Activated CD4-positive, alpha-beta memory T cell treated with anti-CD3 and anti-CD28 coated beads for 36 hours (primary cell): ENCODE data around the gene TNNI2. TPM values are rescaled to one million over a fixed set of nuclear protein-coding genes. Genes with fewer than 3 reads are reported as not detected.

Experiments
- CTCF ChIA-PET: fragments of 350-600 bp; sonication (Branson Sonifier 250); formaldehyde crosslinking; loops from one replicate; lab custom pipeline; 2021; ENCODE audit warnings: antibody characterized with exemption, inconsistent platforms; lab: Charles Lee
- POLR2A ChIA-PET: fragments of 350-600 bp; sonication (Branson Sonifier 250); formaldehyde crosslinking; loops from one replicate; lab custom pipeline; 2021; ENCODE audit warnings: antibody characterized with exemption; lab: Charles Lee
- DNase-seq: peaks from one replicate; pipeline ENCODE4 v3.0.0-alpha.2; 2020
- H3K27ac Mint-ChIP-seq: one replicate; pipeline ENCODE4 v1.8.0; 2021; ENCODE audit warnings: mixed read lengths
- H3K27me3 Mint-ChIP-seq: one replicate; pipeline ENCODE4 v1.8.0; 2021; ENCODE audit warnings: mixed read lengths
- H3K36me3 Mint-ChIP-seq: one replicate; pipeline ENCODE4 v1.8.0; 2021; ENCODE audit warnings: mixed read lengths
- H3K4me1 Mint-ChIP-seq: one replicate; pipeline ENCODE4 v1.8.0; 2021; ENCODE audit warnings: low read depth, mixed read lengths
- H3K4me3 Mint-ChIP-seq: one replicate; pipeline ENCODE4 v1.8.0; 2021; ENCODE audit warnings: mild to moderate bottlenecking, mixed read lengths
- H3K9me3 Mint-ChIP-seq: one replicate; pipeline ENCODE4 v1.8.0; 2021; ENCODE audit warnings: mixed read lengths
- intact Hi-C: fragments of 100-400 bp; cut with micrococcal nuclease; formaldehyde crosslinking; loops from one replicate; pipeline ENCODE4 v1.15.1; 2023
- total RNA-seq, 2 experiments: library from RNA; stranded (reverse); gene quantifications; one replicate each; pipeline ENCODE4 v1.2.3, GENCODE V29; 2021

The TNNI2 gene
- total RNA-seq, 2 experiments from 2014 or later, result not detected

- CTCF ChIA-PET, result interaction anchor here (1.6 to 3.5 kb wide), 3 partner anchors 24 to 165 kb away, joined by 3 to 16 read pairs (median 5); no protein-coding TSS in a partner anchor
- Mint-ChIP-seq H3K27ac (no peak overlapping the region), H3K27me3 (no peaks in the 10 kb centered on the region), H3K4me1 (peaks cover 22% of the 10 kb centered on the region), H3K4me3 (no peak overlapping the region), H3K36me3 (peaks cover 3% of the 10 kb centered on the region), H3K9me3 (no peaks in the 10 kb centered on the region)
- intact Hi-C loops, result no loop called here
- POLR2A ChIA-PET, result no interaction called here
- DNase-seq, result no peak
These were observed 19.8 kb downstream of the TNNI2 start for GRCh38 chr11:1858576-1858975.

GRCh38 chr11:1859004-1859403, 20.2 kb downstream of the TNNI2 start:
- H3K27ac Mint-ChIP-seq, result no peak overlapping the region
- DNase-seq, result no peak
- intact Hi-C loops, result no loop called here
- H3K27me3 Mint-ChIP-seq, result no peaks in the 10 kb centered on the region
- H3K36me3 Mint-ChIP-seq, result peaks cover 3% of the 10 kb centered on the region
- H3K4me3 Mint-ChIP-seq, result no peak overlapping the region
- H3K4me1 Mint-ChIP-seq, result peaks cover 21% of the 10 kb centered on the region
- no peaks in the 10 kb centered on the region for H3K9me3 Mint-ChIP-seq
- CTCF ChIA-PET, result interaction anchor here (1.6 to 3.5 kb wide), 2 partner anchors 24 to 165 kb away, joined by 5 to 16 read pairs; no protein-coding TSS in a partner anchor
- POLR2A ChIA-PET, result no interaction called here

GRCh38 chr11:1860108-1860507, 21.3 kb downstream of the TNNI2 start:
- Mint-ChIP-seq H3K27ac (no peak overlapping the region), H3K4me1 (peaks cover 21% of the 10 kb centered on the region), H3K36me3 (no peaks in the 10 kb centered on the region), H3K27me3 (no peaks in the 10 kb centered on the region), H3K4me3 (no peak overlapping the region), H3K9me3 (no peaks in the 10 kb centered on the region)
- no peak for DNase-seq
- ChIA-PET POLR2A (no interaction called here), CTCF (interaction anchor here (3.5 kb wide), 1 partner anchor 22 kb away, joined by 16 read pairs; no protein-coding TSS in a partner anchor)
- intact Hi-C loops, result no loop called here

- no peak overlapping the region for H3K27ac Mint-ChIP-seq
- intact Hi-C loops, result no loop called here
- peaks cover 15% of the 10 kb centered on the region for H3K4me1 Mint-ChIP-seq
- no peaks in the 10 kb centered on the region for H3K9me3 Mint-ChIP-seq
- CTCF ChIA-PET, result no interaction called here
- no peaks in the 10 kb centered on the region for H3K27me3 Mint-ChIP-seq
- no peak overlapping the region for H3K4me3 Mint-ChIP-seq
- no peak for DNase-seq
- H3K36me3 Mint-ChIP-seq, result peaks cover 3% of the 10 kb centered on the region
- POLR2A ChIA-PET, result no interaction called here
These were observed 22.9 kb downstream of the TNNI2 start for GRCh38 chr11:1861435-1862411.

- DNase-seq, result no peak
- Mint-ChIP-seq H3K9me3 (no peaks in the 10 kb centered on the region), H3K4me3 (no peak overlapping the region), H3K27ac (no peak overlapping the region), H3K4me1 (peaks cover 20% of the 10 kb centered on the region), H3K27me3 (no peaks in the 10 kb centered on the region), H3K36me3 (peaks cover 3% of the 10 kb centered on the region)
- intact Hi-C loops, result no loop called here
- ChIA-PET POLR2A (no interaction called here), CTCF (no interaction called here)
These were observed 24.0 kb downstream of the TNNI2 start for GRCh38 chr11:1862588-1863351.

- intact Hi-C loops, result no loop called here
- Mint-ChIP-seq H3K4me3 (no peak overlapping the region), H3K4me1 (peaks cover 22% of the 10 kb centered on the region), H3K36me3 (peaks cover 3% of the 10 kb centered on the region), H3K9me3 (no peaks in the 10 kb centered on the region), H3K27ac (no peak overlapping the region), H3K27me3 (no peaks in the 10 kb centered on the region)
- DNase-seq, result no peak
- CTCF ChIA-PET, result no interaction called here
- POLR2A ChIA-PET, result no interaction called here
These were observed 24.8 kb downstream of the TNNI2 start for GRCh38 chr11:1863352-1864216.

- Mint-ChIP-seq H3K27ac (no peak overlapping the region), H3K36me3 (peaks cover 3% of the 10 kb centered on the region), H3K4me3 (no peak overlapping the region), H3K9me3 (no peaks in the 10 kb centered on the region), H3K27me3 (no peaks in the 10 kb centered on the region), H3K4me1 (peaks cover 28% of the 10 kb centered on the region)
- ChIA-PET POLR2A (no interaction called here), CTCF (no interaction called here)
- intact Hi-C loops, result no loop called here
- no peak for DNase-seq
These were observed 25.4 kb downstream of the TNNI2 start for GRCh38 chr11:1864231-1864630.

GRCh38 chr11:1864831-1865665, 26.3 kb downstream of the TNNI2 start:
- Mint-ChIP-seq H3K9me3 (no peaks in the 10 kb centered on the region), H3K27ac (no peak overlapping the region), H3K27me3 (no peaks in the 10 kb centered on the region), H3K4me3 (no peak overlapping the region), H3K36me3 (peaks cover 3% of the 10 kb centered on the region), H3K4me1 (peaks cover 36% of the 10 kb centered on the region)
- DNase-seq, result no peak
- POLR2A ChIA-PET, result no interaction called here
- CTCF ChIA-PET, result no interaction called here
- intact Hi-C loops, result no loop called here

- POLR2A ChIA-PET, result no interaction called here
- Mint-ChIP-seq H3K4me1 (peaks cover 48% of the 10 kb centered on the region), H3K36me3 (peaks cover 3% of the 10 kb centered on the region), H3K27ac (no peak overlapping the region), H3K27me3 (no peaks in the 10 kb centered on the region), H3K4me3 (no peak overlapping the region), H3K9me3 (no peaks in the 10 kb centered on the region)
- intact Hi-C loops, result no loop called here
- CTCF ChIA-PET, result interaction anchor here (0.8 to 1.4 kb wide), 2 partner anchors 16 to 33 kb away, joined by 3 to 4 read pairs; no protein-coding TSS in a partner anchor
- no peak for DNase-seq
These were observed 27.4 kb downstream of the TNNI2 start for GRCh38 chr11:1866226-1866625.

- peaks cover 50% of the 10 kb centered on the region for H3K4me1 Mint-ChIP-seq
- H3K36me3 Mint-ChIP-seq, result peaks cover 3% of the 10 kb centered on the region
- no peaks in the 10 kb centered on the region for H3K27me3 Mint-ChIP-seq
- H3K27ac Mint-ChIP-seq, result no peak overlapping the region
- intact Hi-C loops, result no loop called here
- ChIA-PET POLR2A (no interaction called here), CTCF (interaction anchor here (0.8 to 1.4 kb wide), 2 partner anchors 16 to 34 kb away, joined by 3 to 4 read pairs; no protein-coding TSS in a partner anchor)
- H3K9me3 Mint-ChIP-seq, result no peaks in the 10 kb centered on the region
- no peak for DNase-seq
- no peak overlapping the region for H3K4me3 Mint-ChIP-seq
These were observed 28.0 kb downstream of the TNNI2 start for GRCh38 chr11:1866776-1867175.

GRCh38 chr11:1867381-1867780, 28.6 kb downstream of the TNNI2 start:
- POLR2A ChIA-PET, result no interaction called here
- Mint-ChIP-seq H3K27ac (no peak overlapping the region), H3K4me1 (peaks cover 53% of the 10 kb centered on the region), H3K4me3 (no peak overlapping the region), H3K9me3 (no peaks in the 10 kb centered on the region), H3K36me3 (peaks cover 3% of the 10 kb centered on the region), H3K27me3 (no peaks in the 10 kb centered on the region)
- CTCF ChIA-PET, result no interaction called here
- DNase-seq, result no peak
- intact Hi-C loops, result no loop called here
